H1 (cell line): Measurements from ENCODE around the gene MYOM1. TPM values are rescaled to one million over a fixed set of nuclear protein-coding genes. Genes with fewer than 3 reads are reported as not detected.

ENCODE experiments used
- CTCF ChIA-PET: fragments of 300-600 bp; sonication (Branson Sonifier 250); formaldehyde crosslinking; loops from one replicate; lab custom pipeline; 2021; ENCODE audit not compliant: partially characterized antibody; lab: Charles Lee
- POLR2A ChIA-PET: fragments of 300-600 bp; sonication (Branson Sonifier 250); formaldehyde crosslinking; loops from one replicate; lab custom pipeline; 2021; ENCODE audit warnings: inconsistent platforms; ENCODE audit not compliant: partially characterized antibody; lab: Charles Lee
- DNase-seq, 2 experiments: peaks; one replicate each; pipeline versions ENCODE4 v3.0.0 to v3.0.0-alpha.2; 2010 to 2022; ENCODE audit warnings: low spot score in 2 of 2, low read depth in 1 of 2, mixed read lengths in 1 of 2
- FAIRE-seq: peaks from 2 replicates; lab custom pipeline; 2011; peaks lifted over from hg19 to GRCh38; lab: Jason Lieb, UNC
- H2AFZ ChIP-seq: 2 replicates; pipeline ENCODE4 v1.8.1; 2012; ENCODE audit warnings: low read length, inconsistent platforms
- H2AK5ac ChIP-seq: 2 replicates; pipeline ENCODE4 v1.6.1; 2013; ENCODE audit warnings: low read depth, low read length
- H2BK120ac ChIP-seq: replicated peaks from 2 replicates; pipeline ENCODE3; 2013; ENCODE audit warnings: low read depth, low read length, inconsistent platforms
- H2BK12ac ChIP-seq: 2 replicates; pipeline ENCODE4 v1.6.1; 2013; ENCODE audit warnings: low read depth, low read length
- H2BK15ac ChIP-seq: 2 replicates; pipeline ENCODE4 v1.6.1; 2013; ENCODE audit warnings: low read length
- H2BK20ac ChIP-seq: 2 replicates; pipeline ENCODE4 v1.6.1; 2013; ENCODE audit warnings: low read length
- H2BK5ac ChIP-seq: 2 replicates; pipeline ENCODE4 v1.6.1; 2013; ENCODE audit warnings: low read depth, low read length
- H3K14ac ChIP-seq: 2 replicates; pipeline ENCODE4 v1.6.1; 2013; ENCODE audit warnings: inconsistent platforms; ENCODE audit not compliant: insufficient read length
- H3K18ac ChIP-seq: 2 replicates; pipeline ENCODE4 v1.6.1; 2013; ENCODE audit warnings: low read length; ENCODE audit errors: extremely low read depth
- H3K23ac ChIP-seq: 2 replicates; pipeline ENCODE4 v1.6.1; 2013; ENCODE audit warnings: inconsistent platforms; ENCODE audit not compliant: insufficient read length
- H3K23me2 ChIP-seq: 2 replicates; pipeline ENCODE4 v1.6.1; 2013; ENCODE audit warnings: low read depth, low read length
- H3K27ac ChIP-seq: 2 replicates; pipeline ENCODE4 v1.6.1; 2011; ENCODE audit warnings: low read depth, low read length, inconsistent platforms
- H3K27me3 ChIP-seq, 4 experiments: replicated peaks in 1 of 4; 1 replicate in 1 of 4; 2 replicates in 3 of 4; pipeline versions ENCODE4 v1.6.1 to v1.8.1; 2011 to 2013; ENCODE audit warnings: low read length in 3 of 4, mild to moderate bottlenecking in 3 of 4, inconsistent platforms in 2 of 4, mixed read lengths in 2 of 4, moderate library complexity in 1 of 4; ENCODE audit not compliant: control insufficient read depth in 3 of 4, insufficient read depth in 3 of 4; ENCODE audit errors: extremely low read depth in 1 of 4
- H3K36me3 ChIP-seq, 4 experiments: 2 replicates each; pipeline versions ENCODE4 v1.6.1 to v1.8.1; 2011 to 2013; ENCODE audit warnings: mild to moderate bottlenecking in 4 of 4, low read length in 3 of 4, moderate library complexity in 2 of 4, control low read depth in 1 of 4, inconsistent platforms in 1 of 4; ENCODE audit not compliant: insufficient read depth in 4 of 4, control insufficient read depth in 2 of 4
- H3K4ac ChIP-seq: replicated peaks from 2 replicates; pipeline ENCODE3; 2013; ENCODE audit warnings: low read length, low read depth, mixed read lengths, inconsistent platforms; ENCODE audit not compliant: insufficient read length
- H3K4me1 ChIP-seq, 4 experiments: replicated peaks in 1 of 4; 1 replicate in 1 of 4; 2 replicates in 3 of 4; pipeline versions ENCODE4 v1.6.1 to v1.8.1; 2011 to 2013; ENCODE audit warnings: low read length in 3 of 4, inconsistent platforms in 2 of 4, mixed read lengths in 1 of 4; ENCODE audit not compliant: insufficient read depth in 4 of 4, control insufficient read depth in 3 of 4
- H3K4me2 ChIP-seq, 2 experiments: 2 replicates each; pipeline versions ENCODE4 v1.6.1 to v1.8.1; 2011 to 2013; ENCODE audit warnings: low read depth in 2 of 2, low read length in 2 of 2, control low read depth in 1 of 2, inconsistent platforms in 1 of 2, mild to moderate bottlenecking in 1 of 2; ENCODE audit not compliant: insufficient read depth in 1 of 2
- H3K4me3 ChIP-seq, 4 experiments: fragments of 200-600, 300-600 bp in 1 of 4; sonication (generic), shearing (Covaris generic), sonication (Bioruptor Twin) in 1 of 4; 2 replicates each; pipeline versions ENCODE4 v1.5.1 to v1.8.1; 2011 to 2016; ENCODE audit warnings: low read length in 4 of 4, low read depth in 3 of 4, control low read depth in 2 of 4, inconsistent platforms in 2 of 4, mild to moderate bottlenecking in 2 of 4, mixed read lengths in 1 of 4, moderate library complexity in 1 of 4; ENCODE audit not compliant: insufficient read depth in 2 of 4; ENCODE audit errors: extremely low read depth in 1 of 4
- H3K56ac ChIP-seq: replicated peaks from 2 replicates; pipeline ENCODE3; 2013; ENCODE audit warnings: low read depth, mild to moderate bottlenecking, mixed read lengths, low read length, inconsistent platforms; ENCODE audit not compliant: insufficient read length
- H3K79me1 ChIP-seq: 2 replicates; pipeline ENCODE4 v1.6.1; 2013; ENCODE audit warnings: low read depth, low read length, control low read depth
- H3K79me2 ChIP-seq, 2 experiments: 2 replicates each; pipeline versions ENCODE4 v1.6.1 to v1.8.1; 2012 to 2013; ENCODE audit warnings: low read length in 2 of 2, mild to moderate bottlenecking in 2 of 2, inconsistent platforms in 1 of 2; ENCODE audit not compliant: insufficient read depth in 2 of 2, control insufficient read depth in 1 of 2
- H3K9ac ChIP-seq, 4 experiments: replicated peaks in 1 of 4; 1 replicate in 1 of 4; 2 replicates in 3 of 4; pipeline versions ENCODE4 v1.6.1 to v1.8.1; 2011 to 2013; ENCODE audit warnings: low read depth in 3 of 4, low read length in 3 of 4, control low read depth in 2 of 4, mild to moderate bottlenecking in 2 of 4, moderate library complexity in 2 of 4, inconsistent platforms in 1 of 4; ENCODE audit errors: extremely low read depth in 1 of 4
- H3K9me3 ChIP-seq, 2 experiments: 2 replicates each; pipeline versions ENCODE4 v1.6.1 to v1.8.1; 2012 to 2013; ENCODE audit warnings: mild to moderate bottlenecking in 2 of 2, moderate library complexity in 2 of 2, control low read depth in 1 of 2, inconsistent platforms in 1 of 2, low read depth in 1 of 2, low read length in 1 of 2, mixed read lengths in 1 of 2; ENCODE audit not compliant: insufficient read depth in 2 of 2
- H4K20me1 ChIP-seq, 2 experiments: replicated peaks in 1 of 2; 2 replicates each; pipeline versions ENCODE3 to v1.8.1; 2011 to 2013; ENCODE audit warnings: inconsistent platforms in 2 of 2, low read length in 2 of 2, mild to moderate bottlenecking in 1 of 2; ENCODE audit not compliant: insufficient read depth in 2 of 2, control insufficient read depth in 1 of 2
- H4K5ac ChIP-seq: 2 replicates; pipeline ENCODE4 v1.6.1; 2013; ENCODE audit warnings: low read length, low read depth, mixed read lengths, inconsistent platforms; ENCODE audit not compliant: insufficient read length
- H4K8ac ChIP-seq: 2 replicates; pipeline ENCODE4 v1.8.0; 2013; ENCODE audit warnings: mild to moderate bottlenecking, moderate library complexity, low read length, inconsistent platforms; ENCODE audit not compliant: insufficient read depth; ENCODE audit errors: extremely low read depth
- H4K91ac ChIP-seq: replicated peaks from 2 replicates; pipeline ENCODE3; 2013; ENCODE audit warnings: low read length, mixed read lengths, inconsistent platforms; ENCODE audit not compliant: insufficient read length
- BACH1 ChIP-seq: IDR thresholded peaks from 2 replicates; pipeline ENCODE4 v1.6.1; 2012; ENCODE audit warnings: low read length, improper control_type of control experiment
- BRCA1 ChIP-seq: IDR thresholded peaks from 2 replicates; pipeline ENCODE4 v1.6.1; 2012; ENCODE audit warnings: low read depth, low read length, improper control_type of control experiment
- CTBP2 ChIP-seq: IDR thresholded peaks from 2 replicates; pipeline ENCODE4 v1.7.0; 2011; ENCODE audit warnings: borderline replicate concordance, mild to moderate bottlenecking, moderate library complexity, mixed read lengths, low read length; ENCODE audit not compliant: insufficient read depth, insufficient read length
- FOSL1 ChIP-seq: IDR thresholded peaks from 2 replicates; pipeline ENCODE4 v1.6.1; 2011; ENCODE audit warnings: mild to moderate bottlenecking, low read depth, low read length, moderate library complexity; ENCODE audit not compliant: insufficient read depth
- JUN ChIP-seq: IDR thresholded peaks from 2 replicates; pipeline ENCODE4 v1.6.1; 2011; ENCODE audit warnings: low read depth, mild to moderate bottlenecking, improper control_type of control experiment, low read length
- NANOG ChIP-seq: IDR thresholded peaks from 2 replicates; pipeline ENCODE4 v1.6.1; 2011; ENCODE audit warnings: low read length, low read depth, mild to moderate bottlenecking, inconsistent platforms; ENCODE audit not compliant: insufficient read depth, poor library complexity, severe bottlenecking
- PHF8 ChIP-seq: fragments of 200-600 bp; sonication (generic); conservative IDR thresholded peaks from 2 replicates; pipeline ENCODE4 v1.7.1; 2012; ENCODE audit warnings: low read depth, mild to moderate bottlenecking, inconsistent platforms, low read length, moderate library complexity
- TAF7 ChIP-seq: optimal IDR thresholded peaks from 2 replicates; pipeline ENCODE3; 2011; ENCODE audit warnings: low read depth, mild to moderate bottlenecking, inconsistent platforms, low read length, moderate library complexity, borderline replicate concordance
- ZNF274 ChIP-seq: IDR thresholded peaks from 2 replicates; pipeline ENCODE4 v1.7.0; 2012; ENCODE audit warnings: low read length, borderline replicate concordance; ENCODE audit errors: extremely low read depth
- WGBS, 2 experiments: shearing (Covaris generic) in 1 of 2; methylation state at CpG; one replicate each; pipeline versions ENCODE4 v1.1.6 to v1.1.7; 2013 to 2015; ENCODE audit warnings: low lambda C conversion rate in 2 of 2, mixed read lengths in 2 of 2, inconsistent platforms in 1 of 2, low coverage in 1 of 2, missing lambda C conversion rate in 1 of 2; ENCODE audit not compliant: insufficient replicate concordance in 2 of 2, insufficient coverage in 1 of 2, insufficient read length in 1 of 2; ENCODE audit errors: extremely low coverage in 1 of 2, missing lambda C conversion rate in 1 of 2; 5-methylcytosine and 5-hydroxymethylcytosine counted together
- polyA plus RNA-seq, 7 experiments: library from polyadenylated mRNA; depleted of rRNA in 3 of 7; stranded (reverse) in 5 of 7; unstranded in 2 of 7; fragments of >200 nt in 5 of 7; fragments of 200-250 nt in 2 of 7; gene quantifications; 1 replicate in 5 of 7; 2 replicates in 1 of 7; 4 replicates in 1 of 7; pipeline versions ENCODE4 v1.2.1 to v1.2.3, GENCODE V29; 2011 to 2013; ENCODE audit warnings: missing spikeins in 2 of 7, mixed read lengths in 2 of 7
- total RNA-seq: library from RNA; stranded (reverse); fragmentation: NEBNext Ultra II Directional; extraction: Animal tissue kit (Norgen Biotek cat#: 25700); gene quantifications from 2 replicates; pipeline ENCODE4 v1.2.1, GENCODE V29; 2021
- TF ChIP-seq, protein P1 (sequence below): IDR thresholded peaks from 2 replicates; pipeline ENCODE4 v1.6.1; 2012; ENCODE audit warnings: inconsistent platforms
- TF ChIP-seq, protein P2 (sequence below): IDR thresholded peaks from 2 replicates; pipeline ENCODE4 v1.6.1; 2011; ENCODE audit warnings: low read depth, mild to moderate bottlenecking, low read length; ENCODE audit not compliant: insufficient read depth
- TF ChIP-seq, protein P3 (sequence below): IDR thresholded peaks from 2 replicates; pipeline ENCODE4 v1.6.1; 2012; ENCODE audit warnings: inconsistent platforms

The MYOM1 gene
- total and polyA plus RNA-seq, 2 of the 8 experiments (the other 6 are each of a cell fraction or from before 2014, with no cell fraction given) = 0.06 to 0.32 TPM

DNA sequence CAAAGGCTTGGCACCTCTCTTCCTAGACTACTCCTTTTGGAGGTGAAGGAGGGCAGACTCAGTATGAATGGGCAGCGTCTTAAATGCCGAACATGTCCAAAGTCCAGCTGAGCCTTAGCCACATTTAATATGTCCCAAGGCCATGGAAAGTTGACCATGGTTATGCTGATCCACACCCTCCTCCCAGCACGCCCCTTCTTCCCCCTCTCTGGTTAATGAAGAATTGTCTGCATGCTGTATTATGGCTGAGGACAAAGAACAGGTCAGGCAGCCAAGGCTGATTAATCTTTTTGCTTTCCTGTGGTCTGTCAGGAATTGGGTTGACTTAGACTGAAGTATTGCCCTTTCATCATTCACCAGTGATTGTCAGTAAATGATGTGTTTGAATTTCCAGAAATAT is 5.8 kb upstream of the MYOM1 start:
- no peaks in the 10 kb centered on the region for H3K36me3 ChIP-seq
- TF ChIP-seq NANOG (no peak), BRCA1 (no peak), CTBP2 (no peak), TAF7 (no peak), JUN (no peak), PHF8 (no peak), BACH1 (no peak), ZNF274 (no peak), FOSL1 (no peak)
- TF ChIP-seq, protein P1, sequence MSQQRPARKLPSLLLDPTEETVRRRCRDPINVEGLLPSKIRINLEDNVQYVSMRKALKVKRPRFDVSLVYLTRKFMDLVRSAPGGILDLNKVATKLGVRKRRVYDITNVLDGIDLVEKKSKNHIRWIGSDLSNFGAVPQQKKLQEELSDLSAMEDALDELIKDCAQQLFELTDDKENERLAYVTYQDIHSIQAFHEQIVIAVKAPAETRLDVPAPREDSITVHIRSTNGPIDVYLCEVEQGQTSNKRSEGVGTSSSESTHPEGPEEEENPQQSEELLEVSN = no peak
- TF ChIP-seq, protein P2, sequence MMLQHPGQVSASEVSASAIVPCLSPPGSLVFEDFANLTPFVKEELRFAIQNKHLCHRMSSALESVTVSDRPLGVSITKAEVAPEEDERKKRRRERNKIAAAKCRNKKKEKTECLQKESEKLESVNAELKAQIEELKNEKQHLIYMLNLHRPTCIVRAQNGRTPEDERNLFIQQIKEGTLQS = no peak
- TF ChIP-seq, protein P3, sequence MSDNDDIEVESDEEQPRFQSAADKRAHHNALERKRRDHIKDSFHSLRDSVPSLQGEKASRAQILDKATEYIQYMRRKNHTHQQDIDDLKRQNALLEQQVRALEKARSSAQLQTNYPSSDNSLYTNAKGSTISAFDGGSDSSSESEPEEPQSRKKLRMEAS = no peak

More for the DNA sequence above, 5.8 kb upstream of the MYOM1 start:
- Histone ChIP-seq H2BK20ac (no peak overlapping the region), H3K4me3 (no peak overlapping the region), H2AFZ (no peak overlapping the region), H2AK5ac (no peak overlapping the region), H2BK12ac (no peak overlapping the region; the same call in 1 of the 2 replicates), H3K79me2 (no peaks in the 10 kb centered on the region), H3K14ac (no peak overlapping the region), H4K8ac (no peak overlapping the region), H3K4ac (no peak overlapping the region), H3K56ac (no peak overlapping the region), H3K27me3 (no peaks in the 10 kb centered on the region; a peak in 1 of 7 replicates), H3K23me2 (no peaks in the 10 kb centered on the region), H3K23ac (no peak overlapping the region), H3K4me1 (peaks cover 0 to 2% (median 0%) of the 10 kb centered on the region in 4 experiments; a peak in 2 of 7 replicates), H2BK120ac (no peak overlapping the region), H3K4me2 (no peak overlapping the region), H3K18ac (no peak overlapping the region), H3K79me1 (no peaks in the 10 kb centered on the region), H3K9me3 (no peaks in the 10 kb centered on the region), H2BK15ac (no peak overlapping the region; the same call in 1 of the 2 replicates), H4K20me1 (no peaks in the 10 kb centered on the region), H4K91ac (no peak overlapping the region), H3K9ac (no peak overlapping the region), H2BK5ac (no peak overlapping the region), H4K5ac (no peak overlapping the region), H3K27ac (no peak overlapping the region)
- FAIRE-seq = no peak
- ChIA-PET CTCF (interaction anchor here (1.2 kb wide), 1 partner anchor 74 kb away, joined by 3 read pairs; no protein-coding TSS in a partner anchor), POLR2A (interaction anchor here (1.2 kb wide), 1 partner anchor 23 kb away, joined by 4 read pairs; no protein-coding TSS in a partner anchor)
- WGBS, 2 experiments = 78% methylated on average over 3 of the region's 3 CpGs; no CpG with 5 or more reads in 1 of the 2 experiments
- DNase-seq = no peak
